Body of pancreas (tissue), 4 donors: Measurements from ENCODE around the gene APBA2.

ENCODE experiments used
- CTCF ChIP-seq, 7 experiments: fragments of 450-650 bp in 4 of 7; fragments of 200-600 bp in 3 of 7; sonication (generic) in 3 of 7; IDR thresholded peaks; one replicate each; pipeline ENCODE4 v1.5.1; 2016 to 2019; ENCODE audit warnings: antibody characterized with exemption in 7 of 7
- POLR2A ChIP-seq, 3 donors: fragments of 450-650 bp; IDR thresholded peaks; one replicate each; pipeline ENCODE4 v1.6.1; 2016; ENCODE audit warnings: antibody characterized with exemption in 3 of 3, mild to moderate bottlenecking in 2 of 3

GRCh38 chr15:28876845-28877185 is 9.0 kb upstream of the APBA2 start:
- no peak for TF ChIP-seq CTCF (IDR thresholded peaks at IDR 0.05)
- no peak for TF ChIP-seq POLR2A (IDR thresholded peaks at IDR 0.05)
